ENCODE results near the gene CAMTA1.

The CAMTA1 gene

DNA sequence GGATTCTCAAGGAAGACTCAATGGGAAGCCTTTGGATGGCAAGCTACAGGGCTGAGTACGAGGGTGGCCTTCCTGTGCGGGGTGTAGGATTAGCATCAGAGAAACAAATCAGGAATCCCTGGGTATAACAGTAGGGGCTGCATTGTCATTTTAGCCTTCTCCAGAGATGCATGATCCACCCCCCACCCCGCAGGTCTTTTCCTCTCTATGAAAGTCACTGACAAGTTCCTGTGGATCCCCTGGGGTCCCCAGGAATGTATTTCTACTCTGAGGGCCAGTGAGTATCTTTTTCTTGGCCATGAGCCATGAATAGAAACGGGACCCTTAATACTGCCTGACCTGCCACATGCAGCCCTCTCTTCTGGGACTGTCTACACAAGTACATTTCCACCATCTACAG is 512.9 kb downstream of the CAMTA1 start:
- no peak for DNase-seq (ENCODE audit: low read depth in 2 of 2, low spot score in 1 of 2)

DNA sequence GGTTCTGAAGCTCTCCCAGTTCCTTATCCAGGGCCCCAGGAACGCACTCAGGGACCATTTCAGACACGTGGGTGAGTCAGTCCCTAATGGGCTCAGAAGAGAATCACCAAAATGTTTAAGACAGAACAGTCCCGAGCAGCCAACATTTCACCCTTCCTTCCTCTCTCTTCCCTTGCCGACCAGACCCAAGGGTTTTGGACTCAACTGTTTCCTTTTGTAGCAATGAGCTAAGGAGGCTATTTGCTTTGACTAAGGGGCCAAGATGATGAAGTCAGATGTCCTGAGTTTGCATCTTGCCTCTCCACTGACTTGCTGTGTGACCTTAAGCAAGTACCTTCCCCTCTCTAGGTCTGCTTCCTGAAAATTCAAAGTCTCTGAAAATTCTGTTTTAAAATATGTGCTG is 513.5 kb downstream of the CAMTA1 start:
- DNase-seq (ENCODE audit: low read depth in 2 of 2, low spot score in 1 of 2), result no peak

DNA sequence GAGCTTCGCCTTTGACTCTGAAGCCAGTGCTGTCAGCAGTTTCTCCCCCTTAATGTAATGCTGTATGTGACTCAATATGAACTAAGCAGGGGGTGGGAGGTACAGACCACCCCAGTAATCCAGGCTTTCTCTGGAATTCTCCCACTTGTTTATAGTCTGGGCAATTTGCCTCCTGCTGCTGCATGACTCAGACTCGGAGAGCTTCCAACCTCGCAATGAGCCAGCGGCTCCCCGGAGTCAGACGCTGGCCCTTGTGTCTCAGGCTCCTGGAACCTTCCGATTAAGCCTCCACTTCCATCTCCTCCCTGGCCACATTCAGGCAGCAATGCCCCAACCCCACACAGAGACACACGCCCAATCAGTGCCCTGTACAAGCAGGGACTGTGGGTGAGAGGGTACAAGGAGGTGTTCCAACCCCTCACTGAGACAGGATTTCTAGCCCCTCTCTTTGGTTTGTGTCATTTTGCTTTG is 514.1 kb downstream of the CAMTA1 start:
- no peak for DNase-seq (ENCODE audit: low read depth in 2 of 2, low spot score in 1 of 2)

DNA sequence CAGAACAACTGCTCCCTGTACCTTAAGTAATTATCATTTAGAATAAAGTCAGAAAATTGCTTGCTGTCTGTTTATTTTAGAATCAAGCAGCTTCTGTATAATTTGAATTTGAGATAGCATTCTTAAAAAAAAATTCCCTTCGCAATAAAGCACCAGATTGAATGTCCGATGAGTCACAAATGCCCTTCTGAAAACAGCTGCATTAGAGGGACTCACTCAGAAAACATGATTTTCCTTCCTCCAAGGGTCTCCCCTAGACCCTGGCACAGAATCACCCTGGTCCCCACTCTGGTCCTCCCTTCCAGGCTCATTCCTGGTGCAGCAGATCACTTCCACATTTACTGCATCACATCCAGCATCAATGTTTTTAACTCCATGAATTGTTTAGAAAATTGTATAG is 514.7 kb downstream of the CAMTA1 start:
- DNase-seq (ENCODE audit: low read depth in 2 of 2, low spot score in 1 of 2), result no peak

DNA sequence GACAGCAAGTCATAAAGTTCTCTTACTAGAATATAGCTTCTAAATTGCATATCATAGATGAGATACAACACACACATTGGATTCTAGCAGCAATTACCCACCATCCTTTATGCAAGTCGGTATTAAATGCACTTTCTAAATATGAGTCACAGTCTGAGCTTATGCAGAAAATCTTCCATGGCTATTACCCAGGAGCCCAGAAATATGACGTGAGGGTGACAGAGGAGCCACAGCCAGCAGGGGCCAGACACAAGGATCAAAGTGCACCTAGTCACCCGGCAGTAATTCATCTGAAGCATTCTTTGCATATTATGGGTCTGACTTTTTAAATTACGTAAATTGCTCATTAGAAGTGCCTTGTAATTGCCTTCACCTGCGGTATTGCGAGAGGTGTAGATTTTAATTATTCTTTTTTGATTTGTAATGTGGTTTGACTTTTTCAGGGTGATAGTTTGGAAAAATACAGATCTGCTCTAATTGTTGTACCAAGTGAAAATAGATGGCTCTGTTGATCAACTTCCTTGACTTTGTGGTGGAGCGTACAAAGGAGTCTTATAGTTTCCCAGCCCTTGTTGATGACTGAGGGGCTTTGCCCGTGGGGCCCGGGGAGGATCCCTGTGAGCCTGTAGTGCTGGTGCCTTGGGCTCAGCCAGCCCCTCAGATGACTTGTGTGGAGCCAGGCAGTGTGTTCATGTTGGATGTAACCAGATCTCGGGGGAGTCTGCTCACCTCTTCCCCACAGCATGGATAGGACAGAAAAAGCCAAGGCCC is 515.8 kb downstream of the CAMTA1 start:
- DNase-seq (ENCODE audit: low read depth in 2 of 2, low spot score in 1 of 2), result no peak

DNA sequence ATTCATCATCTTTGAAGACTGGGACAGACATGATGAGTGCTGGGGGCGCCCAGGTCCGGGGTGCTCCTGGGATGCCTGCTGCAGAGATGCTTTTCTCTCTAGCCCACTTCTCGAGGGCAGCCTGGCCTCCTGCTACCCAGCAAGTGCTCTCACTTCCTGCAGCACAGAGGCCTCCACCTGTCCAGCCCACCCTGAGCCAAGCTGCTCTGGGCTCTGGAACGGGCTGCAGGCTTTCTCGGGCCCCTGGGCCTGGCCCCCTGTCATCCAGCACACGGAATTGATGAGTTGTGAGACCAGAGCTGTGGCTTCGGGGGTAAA is 516.4 kb downstream of the CAMTA1 start:
- no peak for DNase-seq (ENCODE audit: low read depth in 2 of 2, low spot score in 1 of 2)

DNA sequence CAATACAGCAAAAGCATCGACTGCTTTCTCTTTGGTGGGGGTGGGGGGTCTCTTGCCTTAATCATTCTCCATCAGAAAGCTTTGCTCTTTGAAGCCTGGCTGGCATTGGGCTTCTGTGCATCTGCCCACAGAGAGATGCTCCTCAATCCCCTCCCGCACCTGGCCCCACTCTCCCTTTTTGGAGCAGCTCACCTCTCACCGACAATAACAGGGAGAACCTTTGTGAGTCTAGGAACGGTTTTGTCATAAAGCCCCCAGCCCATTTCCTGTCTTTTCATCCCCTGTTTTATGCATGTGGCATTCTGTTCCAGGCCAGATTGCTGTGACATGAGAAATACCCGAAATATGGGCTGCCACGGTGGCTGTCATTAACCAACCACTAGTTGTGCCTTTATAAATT is 516.9 kb downstream of the CAMTA1 start:
- DNase-seq (ENCODE audit: low read depth in 2 of 2, low spot score in 1 of 2), result no peak

DNA sequence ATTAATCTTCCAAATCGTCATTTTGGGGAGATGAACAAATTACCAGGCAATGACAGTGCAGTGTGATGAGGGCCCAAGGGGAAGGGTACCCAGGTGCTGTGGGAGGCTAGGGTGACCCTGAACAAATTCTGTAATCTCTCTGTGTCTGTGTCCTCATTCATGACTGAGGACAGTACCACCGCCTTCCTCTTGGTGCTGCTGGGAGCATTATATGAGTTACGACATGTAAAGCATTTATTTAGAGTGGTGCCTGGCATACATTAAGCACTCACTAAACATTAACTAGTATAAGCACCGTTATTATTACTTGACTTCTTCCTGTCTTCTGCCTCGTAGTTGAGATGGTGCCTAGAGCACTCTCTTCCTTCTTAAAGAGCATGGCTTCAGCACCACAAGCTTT is 517.6 kb downstream of the CAMTA1 start:
- DNase-seq (ENCODE audit: low read depth in 2 of 2, low spot score in 1 of 2), result no peak

DNA sequence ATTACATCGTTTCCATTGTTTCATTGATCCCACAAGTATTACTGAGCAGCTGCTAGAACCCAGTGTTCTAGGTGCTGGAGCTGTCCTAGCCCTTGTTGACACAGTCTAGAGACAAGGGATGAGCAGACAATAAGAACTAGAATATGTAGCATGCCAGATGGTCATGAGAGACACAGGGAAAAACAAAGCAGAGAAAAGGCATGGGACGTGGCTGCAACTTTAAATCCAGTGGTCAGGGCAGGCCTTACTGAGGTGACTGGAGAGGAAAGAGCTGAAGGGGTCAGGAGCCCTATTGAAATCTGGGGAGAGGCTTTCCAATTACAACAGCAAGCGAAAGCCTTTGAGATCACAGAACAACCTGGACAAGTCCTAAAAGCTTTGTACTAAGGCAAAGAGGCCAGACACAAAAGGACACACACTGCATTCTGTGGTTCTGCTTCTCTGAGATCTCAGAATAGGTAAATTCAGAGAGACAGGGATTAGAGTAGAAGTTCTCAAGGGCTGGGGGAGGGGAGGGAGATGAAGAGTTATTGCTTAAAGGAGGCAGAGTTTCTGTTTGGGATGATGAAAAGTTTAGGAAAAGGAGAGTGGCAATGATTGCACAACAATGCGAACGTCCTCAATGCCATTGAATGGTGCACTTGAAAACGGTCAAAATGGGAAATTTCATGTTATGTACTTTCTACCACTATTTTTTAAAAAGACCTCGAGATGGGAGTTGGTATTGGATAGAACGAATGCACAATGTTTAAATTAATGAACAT is 518.5 kb downstream of the CAMTA1 start:
- DNase-seq (ENCODE audit: low read depth in 2 of 2, low spot score in 1 of 2), result no peak

DNA sequence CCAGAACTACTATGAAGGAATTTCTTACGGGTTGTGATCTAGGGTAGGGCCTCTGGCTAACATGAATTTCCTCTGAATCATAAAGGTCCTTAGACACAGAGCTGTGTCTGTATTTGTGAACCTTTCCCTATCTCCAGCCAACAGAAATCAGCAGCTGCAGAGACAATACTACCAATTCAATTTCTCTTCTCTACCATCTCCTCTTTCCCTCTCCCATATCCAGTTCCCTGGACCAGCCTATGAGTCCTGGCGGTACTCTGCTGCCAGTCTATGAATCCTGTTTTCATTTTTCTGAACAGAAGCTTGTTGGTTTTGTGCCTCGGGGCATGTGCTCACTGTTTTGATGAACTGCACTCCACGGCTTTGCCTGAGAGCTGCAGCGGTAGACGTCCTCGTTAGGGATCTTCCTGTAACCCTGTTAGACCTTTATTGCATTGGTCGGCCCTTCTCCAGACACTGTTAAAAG is 527.9 kb downstream of the CAMTA1 start:
- no peak for DNase-seq (ENCODE audit: low read depth in 2 of 2, low spot score in 1 of 2)

DNA sequence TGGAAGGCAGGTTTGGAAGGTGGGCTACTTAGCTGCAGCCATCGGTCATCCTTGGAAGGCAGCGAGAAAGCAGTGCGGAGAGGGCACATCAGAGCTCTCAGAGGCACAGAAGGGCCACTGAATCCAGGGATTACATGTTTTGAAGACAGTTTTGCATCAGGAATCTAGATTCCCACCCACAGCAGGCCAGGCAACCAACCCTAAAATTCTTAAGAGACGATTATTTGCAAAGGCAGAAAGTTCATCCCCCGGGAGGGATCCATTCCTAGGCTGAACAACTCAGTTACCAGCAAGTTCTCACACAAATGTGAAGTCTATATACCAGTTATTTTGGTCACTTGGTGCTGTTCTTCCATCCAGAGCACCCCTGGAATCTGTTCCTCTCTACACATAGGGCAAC is 528.6 kb downstream of the CAMTA1 start:
- no peak for DNase-seq (ENCODE audit: low read depth in 2 of 2, low spot score in 1 of 2)

DNA sequence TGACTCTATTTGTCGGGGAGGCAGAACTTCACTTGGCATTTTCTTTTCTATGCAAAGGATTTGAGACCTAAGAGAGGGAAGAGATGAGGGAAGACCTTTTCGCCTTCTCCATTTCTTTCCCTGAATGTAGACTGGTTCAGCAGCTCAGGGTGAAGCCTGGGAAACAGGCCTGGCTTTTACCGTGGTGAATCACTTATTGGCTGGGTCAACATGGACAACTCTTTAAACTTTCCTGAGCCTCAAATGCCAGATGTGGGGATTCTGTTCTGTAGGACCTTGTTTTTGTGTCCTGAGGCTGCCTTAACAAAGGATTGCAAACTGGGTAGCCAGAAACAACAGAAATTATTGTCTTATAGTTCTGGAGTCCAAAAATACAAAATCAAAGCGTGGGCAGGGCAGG is 530.1 kb downstream of the CAMTA1 start:
- DNase-seq (ENCODE audit: low read depth in 2 of 2, low spot score in 1 of 2), result no peak

DNA sequence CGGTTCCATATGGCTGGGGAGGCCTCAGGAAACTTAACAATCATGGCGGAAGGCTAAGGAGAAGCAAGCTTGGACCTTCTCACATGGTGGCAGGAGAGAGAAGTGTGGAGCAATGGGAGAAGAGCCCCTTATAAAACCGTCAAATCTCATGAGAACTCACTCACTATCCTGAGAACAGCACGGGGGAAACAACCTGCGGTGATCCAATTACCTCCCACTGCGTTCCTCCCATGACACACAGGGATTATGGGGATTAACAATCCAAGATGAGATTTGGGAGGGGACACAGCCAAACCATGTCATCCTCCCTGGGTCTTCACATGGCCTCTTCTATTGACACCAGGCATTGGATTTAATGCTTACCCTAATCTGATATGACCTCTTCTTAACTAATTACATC is 530.7 kb downstream of the CAMTA1 start:
- DNase-seq (ENCODE audit: low read depth in 2 of 2, low spot score in 1 of 2), result no peak

DNA sequence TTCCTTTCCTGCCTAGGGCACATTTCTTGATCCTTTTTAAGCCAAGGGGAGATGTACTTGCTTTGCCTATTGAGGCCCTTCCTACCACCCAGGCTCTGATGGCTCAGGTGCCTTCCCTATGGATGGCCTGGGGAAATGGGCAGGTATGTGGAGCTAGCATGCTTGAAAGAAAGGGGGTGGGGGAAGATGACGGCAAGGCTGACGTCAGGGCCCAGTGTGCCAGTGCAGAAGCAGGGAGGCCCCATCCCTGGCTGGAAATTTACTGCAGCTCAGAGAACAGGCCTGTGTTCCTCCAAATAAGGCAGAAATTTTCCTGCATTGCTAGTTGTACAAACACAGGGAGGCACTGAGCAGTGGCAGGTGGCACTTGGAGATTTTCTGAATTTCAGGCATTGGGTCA is 532.6 kb downstream of the CAMTA1 start:
- no peak for DNase-seq (ENCODE audit: low read depth in 2 of 2, low spot score in 1 of 2)

DNA sequence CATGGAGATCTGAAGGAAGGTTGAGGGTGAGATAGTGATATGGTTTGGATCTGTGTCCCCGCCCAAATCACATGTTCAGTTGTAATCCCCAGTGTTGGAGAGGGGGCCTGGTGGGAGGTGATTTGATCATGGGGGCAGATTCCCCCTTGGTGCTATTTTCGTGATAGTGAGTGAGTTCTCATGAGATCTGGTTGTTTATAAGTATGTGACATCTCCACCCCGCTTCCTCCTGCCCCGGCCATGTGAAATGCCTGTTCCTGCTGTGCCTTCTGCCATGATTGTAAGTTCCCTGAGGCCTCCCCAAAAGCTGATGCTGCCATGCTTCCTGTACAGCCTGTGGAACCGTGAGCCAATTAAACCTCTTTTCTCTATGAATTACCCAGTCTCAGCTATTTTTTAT is 533.9 kb downstream of the CAMTA1 start:
- DNase-seq (ENCODE audit: low read depth in 2 of 2, low spot score in 1 of 2), result no peak

DNA sequence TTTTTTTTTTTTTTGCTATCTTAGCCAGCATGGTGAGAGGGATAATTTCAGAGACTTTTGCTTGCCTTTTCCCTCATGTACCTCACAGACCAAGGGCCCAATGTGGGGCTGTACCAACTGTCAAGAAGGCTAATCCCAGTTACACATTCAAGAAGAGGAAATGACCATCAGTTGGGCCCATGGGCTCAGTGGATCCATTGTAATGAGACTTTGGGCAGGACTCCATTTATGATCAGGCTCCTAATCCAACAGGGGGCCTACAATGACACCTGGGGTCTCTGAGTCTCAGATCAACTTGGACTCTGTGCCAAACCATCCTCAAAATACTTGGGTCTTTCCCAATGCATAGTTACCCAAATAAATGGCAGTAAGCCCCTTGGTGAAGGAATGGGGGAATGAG is 535.4 kb downstream of the CAMTA1 start:
- DNase-seq (ENCODE audit: low read depth in 2 of 2, low spot score in 1 of 2), result no peak

DNA sequence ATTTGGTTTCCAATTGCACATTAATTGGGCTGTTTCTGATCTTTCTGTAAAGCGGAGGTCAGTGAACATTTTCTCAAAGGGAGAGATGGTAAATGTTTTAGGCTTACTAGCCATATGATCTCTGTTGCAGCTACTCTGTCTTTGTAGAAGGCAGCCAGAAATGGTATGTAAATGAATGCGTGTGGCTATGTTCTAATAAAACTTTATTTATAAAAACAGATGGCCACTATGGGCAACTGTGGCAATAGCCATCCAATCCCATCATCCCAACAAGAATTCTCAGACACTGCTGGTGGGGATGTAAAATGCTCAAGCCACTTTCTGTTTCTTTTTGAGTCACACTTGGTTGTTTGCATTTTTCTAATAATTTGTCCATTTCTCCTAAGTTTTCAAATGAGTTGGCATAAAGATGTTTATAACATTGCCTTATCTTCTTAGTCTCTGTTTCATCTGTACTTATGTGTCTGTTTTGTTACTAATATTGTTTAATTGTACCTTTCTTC is 537.1 kb downstream of the CAMTA1 start:
- no peak for DNase-seq (ENCODE audit: low read depth in 2 of 2, low spot score in 1 of 2)

DNA sequence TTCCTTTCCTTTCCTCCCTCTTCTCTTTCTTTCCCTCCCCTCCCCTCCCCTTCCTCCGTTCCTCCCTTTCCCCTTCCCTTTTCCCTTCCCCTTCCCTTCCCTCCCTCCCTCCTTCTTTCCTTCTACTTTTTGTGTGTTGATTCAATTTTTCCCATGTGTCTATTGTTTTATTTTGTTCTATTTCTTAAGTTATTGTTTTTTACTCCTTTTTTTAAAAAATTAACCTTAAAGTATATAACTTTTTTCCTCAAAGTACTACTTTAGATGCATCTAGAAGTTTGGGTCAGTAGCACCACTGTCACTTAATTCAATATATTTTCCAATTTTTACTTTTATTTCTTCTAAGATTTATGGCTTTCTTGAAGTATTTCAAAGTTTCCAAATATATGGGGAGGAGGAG is 537.7 kb downstream of the CAMTA1 start:
- no peak for DNase-seq (ENCODE audit: low read depth in 2 of 2, low spot score in 1 of 2)

DNA sequence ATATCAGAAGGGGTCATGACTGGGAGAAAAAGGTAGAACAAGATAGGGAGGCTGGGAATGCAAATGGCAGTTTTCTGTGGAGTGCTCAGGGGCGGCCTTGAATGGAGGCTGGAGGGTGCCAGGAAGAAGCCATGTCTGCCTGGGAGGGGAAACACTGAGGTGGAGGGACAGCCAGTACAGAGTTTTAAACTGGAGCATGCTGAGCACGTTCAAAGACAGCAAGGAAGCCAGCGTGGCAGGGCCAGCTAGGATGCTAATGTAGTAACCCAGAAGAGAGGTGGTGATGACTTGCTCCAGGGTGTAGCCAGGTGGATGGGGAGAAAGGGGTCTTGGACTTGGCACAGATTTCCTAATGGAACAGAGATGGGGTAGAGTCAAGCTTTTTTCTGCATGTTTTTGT is 540.0 kb downstream of the CAMTA1 start:
- no peak for DNase-seq (ENCODE audit: low read depth in 2 of 2, low spot score in 1 of 2)

DNA sequence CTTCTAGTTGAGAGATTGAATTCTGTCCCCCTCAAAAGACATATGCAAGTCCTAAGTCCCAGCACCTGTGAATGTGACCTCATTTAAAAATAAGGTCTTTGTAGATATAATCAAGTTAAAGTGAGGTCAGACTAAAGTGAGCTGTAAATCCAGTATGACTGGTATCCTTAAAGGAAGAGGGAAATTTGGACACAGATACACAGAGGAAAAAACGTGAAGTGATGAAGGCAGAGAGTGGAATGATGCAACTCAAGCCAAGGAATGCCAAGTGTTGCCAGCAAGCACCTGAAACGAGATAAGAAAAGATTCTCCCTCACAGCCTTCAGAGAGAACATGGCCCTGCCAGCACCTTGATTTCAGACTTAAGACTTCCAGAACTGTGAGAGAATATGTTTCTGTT is 541.1 kb downstream of the CAMTA1 start:
- no peak for DNase-seq (ENCODE audit: low read depth in 2 of 2, low spot score in 1 of 2)

DNA sequence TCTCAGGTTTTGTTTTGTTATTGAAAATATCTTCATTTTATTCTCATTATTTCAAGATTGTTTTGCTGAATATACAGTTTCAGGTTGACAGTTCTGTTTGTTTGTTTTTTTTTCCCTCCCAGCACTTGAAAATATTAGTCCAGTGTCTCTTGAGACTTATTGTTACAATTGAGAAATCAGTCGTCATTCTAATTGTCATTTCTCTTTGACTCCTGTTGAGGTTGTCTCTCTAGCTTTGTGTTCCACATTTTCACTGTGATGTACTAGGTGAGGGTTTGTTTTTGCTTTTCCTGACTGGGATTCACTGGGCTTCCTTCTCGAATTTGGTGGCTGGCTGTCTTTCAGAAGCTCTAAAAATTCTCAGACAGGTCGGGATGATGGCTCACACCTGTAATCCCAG is 542.6 kb downstream of the CAMTA1 start:
- no peak for DNase-seq (ENCODE audit: low read depth in 2 of 2, low spot score in 1 of 2)

DNA sequence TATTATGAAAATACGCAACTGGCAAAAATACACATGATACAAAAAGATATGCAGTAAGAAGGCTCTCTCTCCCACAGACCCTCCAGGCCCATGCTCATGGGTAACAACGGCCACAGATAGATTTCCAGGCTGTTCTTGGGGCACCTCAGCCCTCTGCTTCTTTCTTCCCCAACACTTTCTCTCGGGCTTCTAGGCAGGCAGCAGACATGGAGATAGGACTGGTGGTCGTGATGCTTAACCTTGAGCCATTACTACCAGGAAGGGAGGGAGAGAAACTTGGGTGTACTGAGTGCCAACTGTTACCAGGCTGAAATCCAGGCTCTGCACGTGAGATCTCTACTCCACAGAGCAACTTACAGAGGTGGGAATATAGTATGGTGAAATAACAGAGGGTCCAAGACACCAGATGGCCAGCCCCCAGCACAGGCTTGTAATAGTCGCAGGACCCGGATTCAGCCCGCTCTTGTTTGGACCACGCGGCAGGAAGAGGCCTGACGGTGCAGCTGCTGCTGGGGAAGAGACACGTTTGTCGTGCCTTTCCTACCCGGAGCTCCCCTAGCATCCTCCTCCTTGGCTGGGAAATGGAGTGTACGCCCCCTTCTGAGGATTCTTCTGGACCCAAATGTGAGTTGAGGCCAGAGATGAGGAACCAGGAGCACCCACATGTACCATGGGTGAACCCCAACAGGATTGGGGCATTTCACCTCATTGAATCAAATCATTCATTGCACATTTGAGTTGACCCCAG is 544.8 kb downstream of the CAMTA1 start:
- DNase-seq (ENCODE audit: low read depth in 2 of 2, low spot score in 1 of 2), result no peak

Data from stimulated activated CD8-positive, alpha-beta memory T cell treated with anti-CD3 and anti-CD28 coated beads, Interleukin-4, amount 100 ng/mL, for 4 hours (primary cell).